HEK293T (cell line): ENCODE results near the gene GRID2.

Source experiments
- CTCF ChIA-PET: fragments of 350-600 bp; formaldehyde crosslinking; extraction: SDS; loops from one replicate; lab custom pipeline; 2021; ENCODE audit warnings: antibody characterized with exemption, inconsistent platforms; lab: Yijun Ruan, JAX
- POLR2A ChIA-PET: fragments of 350-600 bp; formaldehyde crosslinking; extraction: SDS; loops from one replicate; lab custom pipeline; 2020; ENCODE audit warnings: antibody characterized with exemption, inconsistent platforms; lab: Yijun Ruan, JAX
- DNase-seq: peaks from one replicate; pipeline ENCODE4 v3.0.0; 2012; ENCODE audit warnings: mixed read lengths; ENCODE audit errors: extremely low spot score
- ARNT ChIP-seq: fragments of 450-650 bp; IDR thresholded peaks from 2 replicates; pipeline ENCODE4 v1.6.1; 2017; ENCODE audit warnings: mild to moderate bottlenecking
- BHLHE40 ChIP-seq: fragments of 450-650 bp; IDR thresholded peaks from 2 replicates; pipeline ENCODE4 v1.6.1; 2016; ENCODE audit warnings: mild to moderate bottlenecking, moderate library complexity, borderline replicate concordance
- CTBP1 ChIP-seq: fragments of 450-650 bp; IDR thresholded peaks from 2 replicates; pipeline ENCODE4 v1.6.1; 2016; ENCODE audit warnings: borderline replicate concordance
- ELF4 ChIP-seq: fragments of 450-650 bp; IDR thresholded peaks from 2 replicates; pipeline ENCODE4 v1.6.1; 2017; ENCODE audit warnings: antibody characterized with exemption
- FOXA1 ChIP-seq: fragments of 450-650 bp; IDR thresholded peaks from 2 replicates; pipeline ENCODE4 v1.6.1; 2016; ENCODE audit warnings: mild to moderate bottlenecking
- FOXK2 ChIP-seq: fragments of 450-650 bp; IDR thresholded peaks from 2 replicates; pipeline ENCODE4 v1.6.1; 2016; ENCODE audit warnings: mild to moderate bottlenecking
- FOXM1 ChIP-seq: fragments of 450-650 bp; IDR thresholded peaks from 2 replicates; pipeline ENCODE4 v1.6.1; 2017; ENCODE audit warnings: mild to moderate bottlenecking, borderline replicate concordance
- HDGF ChIP-seq: fragments of 450-650 bp; IDR thresholded peaks from 2 replicates; pipeline ENCODE4 v1.6.1; 2017; ENCODE audit warnings: antibody characterized with exemption, borderline replicate concordance
- L3MBTL2 ChIP-seq: fragments of 450-650 bp; conservative IDR thresholded peaks from 2 replicates; pipeline ENCODE4 v1.6.1; 2016; ENCODE audit warnings: mild to moderate bottlenecking
- LEF1 ChIP-seq: fragments of 450-650 bp; IDR thresholded peaks from 2 replicates; pipeline ENCODE4 v1.6.1; 2017; ENCODE audit warnings: mild to moderate bottlenecking, borderline replicate concordance
- NFRKB ChIP-seq: fragments of 450-650 bp; IDR thresholded peaks from 2 replicates; pipeline ENCODE4 v1.6.1; 2016; ENCODE audit warnings: mild to moderate bottlenecking, moderate library complexity
- SP1 ChIP-seq: fragments of 450-650 bp; IDR thresholded peaks from 2 replicates; pipeline ENCODE4 v1.6.1; 2017
- SUZ12 ChIP-seq: fragments of 450-650 bp; IDR thresholded peaks from 2 replicates; pipeline ENCODE4 v1.6.1; 2016; ENCODE audit warnings: mild to moderate bottlenecking
- TARDBP ChIP-seq: fragments of 450-650 bp; IDR thresholded peaks from 2 replicates; pipeline ENCODE4 v1.6.1; 2016
- ZNF384 ChIP-seq: fragments of 450-650 bp; IDR thresholded peaks from 2 replicates; pipeline ENCODE4 v1.6.1; 2016
- TF ChIP-seq, protein P1 (sequence below): fragments of 450-650 bp; IDR thresholded peaks from 2 replicates; pipeline ENCODE4 v1.6.1; 2016

The GRID2 gene

DNA sequence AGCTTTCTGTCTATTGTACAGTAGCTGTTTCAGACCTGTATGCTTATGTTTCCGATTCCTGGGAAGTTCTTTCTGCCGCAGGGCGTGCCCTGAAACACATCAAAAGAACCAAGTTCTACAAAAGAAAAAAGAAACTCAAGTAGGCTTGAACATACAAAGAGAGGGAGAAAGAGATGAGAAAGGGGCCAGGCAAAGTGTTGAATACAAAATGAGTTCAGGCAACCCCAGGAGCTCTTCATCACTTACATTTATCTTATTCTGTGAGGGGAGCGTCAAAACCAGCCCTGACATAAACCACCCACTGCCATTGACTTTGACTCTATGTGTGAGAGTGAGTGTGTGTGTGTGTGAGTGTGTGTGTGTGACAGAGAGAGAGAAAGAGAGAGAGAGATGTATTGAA lies 1498.3 kb downstream of the GRID2 start:
- ChIA-PET CTCF (no interaction called here), POLR2A (no interaction called here)
- TF ChIP-seq CTBP1 (no peak), SUZ12 (no peak), NFRKB (no peak), FOXM1 (no peak), TARDBP (no peak), FOXA1 (no peak), L3MBTL2 (no peak), SP1 (no peak), BHLHE40 (no peak), LEF1 (no peak), ZNF384 (no peak), FOXK2 (no peak), HDGF (no peak), ARNT (no peak), ELF4 (no peak)
- TF ChIP-seq, protein P1, sequence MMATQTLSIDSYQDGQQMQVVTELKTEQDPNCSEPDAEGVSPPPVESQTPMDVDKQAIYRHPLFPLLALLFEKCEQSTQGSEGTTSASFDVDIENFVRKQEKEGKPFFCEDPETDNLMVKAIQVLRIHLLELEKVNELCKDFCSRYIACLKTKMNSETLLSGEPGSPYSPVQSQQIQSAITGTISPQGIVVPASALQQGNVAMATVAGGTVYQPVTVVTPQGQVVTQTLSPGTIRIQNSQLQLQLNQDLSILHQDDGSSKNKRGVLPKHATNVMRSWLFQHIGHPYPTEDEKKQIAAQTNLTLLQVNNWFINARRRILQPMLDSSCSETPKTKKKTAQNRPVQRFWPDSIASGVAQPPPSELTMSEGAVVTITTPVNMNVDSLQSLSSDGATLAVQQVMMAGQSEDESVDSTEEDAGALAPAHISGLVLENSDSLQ = no peak
- no peak for DNase-seq

GRCh38 chr4:93809773-93810172 lies 1506.0 kb downstream of the GRID2 start:
- ChIA-PET POLR2A (no interaction called here), CTCF (no interaction called here)
- no peak for DNase-seq
- TF ChIP-seq NFRKB (no peak), FOXM1 (no peak), TARDBP (no peak), SUZ12 (no peak), HDGF (no peak), SP1 (no peak), ZNF384 (no peak)
- TF ChIP-seq, protein P1 = no peak

DNA sequence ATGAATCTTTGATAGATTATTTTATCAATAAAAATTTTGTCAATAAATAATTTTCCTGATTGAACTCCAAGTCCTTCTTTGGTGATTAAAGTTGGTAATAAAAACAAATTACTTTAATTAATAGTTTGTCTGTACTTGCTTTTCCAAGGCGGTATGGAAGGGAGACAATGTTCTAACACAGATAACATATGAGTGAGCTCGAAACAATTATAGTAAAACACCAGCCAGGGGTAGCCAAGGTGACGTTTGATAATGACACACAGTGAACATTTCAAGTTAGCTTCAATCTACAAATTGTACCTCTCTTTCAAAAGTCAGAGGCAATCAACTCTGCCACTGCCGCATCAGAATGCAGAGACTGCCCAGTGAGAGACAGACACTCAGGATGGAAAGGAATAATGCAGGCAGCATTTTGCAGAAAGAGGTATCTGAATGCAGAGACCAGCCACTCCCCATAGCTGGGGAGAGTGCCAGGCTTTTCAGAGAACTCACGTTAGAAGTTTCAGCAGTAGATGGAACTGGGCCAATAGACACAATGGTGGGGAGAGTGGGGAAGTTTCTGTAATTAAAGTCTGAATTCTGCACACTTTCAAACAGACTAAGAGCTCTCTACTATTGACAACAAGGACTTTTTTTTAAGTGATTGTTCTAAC lies 1506.7 kb downstream of the GRID2 start:
- CTCF ChIA-PET = no interaction called here
- TF ChIP-seq SUZ12 (no peak), HDGF (no peak), CTBP1 (no peak), L3MBTL2 (no peak), FOXM1 (no peak), FOXA1 (no peak), ZNF384 (no peak), BHLHE40 (no peak), ELF4 (no peak)
- no peak for DNase-seq
- POLR2A ChIA-PET = no interaction called here

GRCh38 chr4:93813092-93813491 lies 1509.3 kb downstream of the GRID2 start:
- TF ChIP-seq BHLHE40 (no peak), SP1 (no peak), HDGF (no peak), LEF1 (no peak), CTBP1 (no peak), L3MBTL2 (no peak), ZNF384 (no peak), FOXA1 (no peak), SUZ12 (no peak), ELF4 (no peak), FOXK2 (no peak), TARDBP (no peak), NFRKB (no peak), FOXM1 (no peak), ARNT (no peak)
- TF ChIP-seq, protein P1 = no peak
- DNase-seq = no peak
- ChIA-PET CTCF (no interaction called here), POLR2A (no interaction called here)

GRCh38 chr4:93814141-93814540 lies 1510.4 kb downstream of the GRID2 start:
- ChIA-PET POLR2A (no interaction called here), CTCF (no interaction called here)
- TF ChIP-seq L3MBTL2 (no peak), HDGF (no peak), SP1 (no peak), NFRKB (no peak), BHLHE40 (no peak), FOXK2 (no peak), ELF4 (no peak), TARDBP (no peak), ZNF384 (no peak), SUZ12 (no peak), CTBP1 (no peak), LEF1 (no peak), ARNT (no peak), FOXA1 (no peak), FOXM1 (no peak)
- TF ChIP-seq, protein P1 = no peak
- DNase-seq = no peak

DNA sequence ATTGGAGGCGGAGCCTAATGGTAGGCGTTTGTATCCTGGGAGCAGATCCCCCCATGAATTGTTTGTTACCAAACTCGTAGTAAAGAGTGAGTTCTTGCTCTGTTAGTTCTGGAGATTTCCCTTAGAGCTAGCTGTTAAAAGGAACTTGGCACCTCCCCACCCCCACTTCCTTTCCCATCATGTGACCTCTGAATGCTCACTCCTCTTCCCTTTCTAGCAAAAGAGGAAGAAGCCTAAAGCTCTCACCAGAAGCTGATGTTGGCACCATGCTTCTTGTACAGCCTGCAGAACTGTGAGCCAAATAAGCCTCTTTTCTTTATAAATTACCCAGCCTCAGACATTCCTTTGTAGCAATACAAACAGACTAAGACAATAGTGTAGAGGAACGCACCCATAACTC lies 1511.0 kb downstream of the GRID2 start:
- no peak for TF ChIP-seq SP1
- no peak for TF ChIP-seq FOXK2
- TF ChIP-seq BHLHE40 = no peak
- TF ChIP-seq SUZ12 = no peak
- no peak for TF ChIP-seq HDGF
- no peak for TF ChIP-seq TARDBP
- CTCF ChIA-PET = no interaction called here
- DNase-seq = no peak
- POLR2A ChIA-PET = no interaction called here
